Lung (tissue), 12 donors: ENCODE results near the gene MEF2C. TPM values are rescaled to one million over a fixed set of nuclear protein-coding genes. Genes with fewer than 3 reads are reported as not detected.

Source experiments
- ATAC-seq: fragments of 200-7000 bp; cut with Tn5 transposase; one replicate; pipeline ENCODE4 v1.9.1; 2020; ENCODE audit warnings: moderate number of reproducible peaks; ENCODE audit not compliant: insufficient read depth, low FRiP score
- DNase-seq, 3 donors: peaks; one replicate each; pipeline ENCODE4 v3.0.0-alpha.2; 2013 to 2017
- H3K27ac ChIP-seq, 2 donors: one replicate each; pipeline ENCODE4 v1.5.1; 2013; ENCODE audit warnings: mild to moderate bottlenecking in 2 of 2, moderate library complexity in 2 of 2, control low read depth in 1 of 2, inconsistent platforms in 1 of 2, low read depth in 1 of 2, low read length in 1 of 2
- H3K27me3 ChIP-seq, 3 donors: one replicate each; pipeline ENCODE4 v1.5.1; 2013; ENCODE audit warnings: low read length in 2 of 3; ENCODE audit not compliant: control insufficient read depth in 3 of 3, insufficient read depth in 3 of 3
- H3K36me3 ChIP-seq, 4 donors: one replicate each; pipeline ENCODE4 v1.5.1; 2013; ENCODE audit warnings: low read length in 4 of 4, mild to moderate bottlenecking in 1 of 4, moderate library complexity in 1 of 4; ENCODE audit not compliant: control insufficient read depth in 4 of 4, insufficient read depth in 4 of 4
- H3K4me1 ChIP-seq, 5 donors: one replicate each; pipeline ENCODE4 v1.5.1; 2013; ENCODE audit warnings: low read length in 5 of 5, mild to moderate bottlenecking in 2 of 5, moderate library complexity in 1 of 5; ENCODE audit not compliant: control insufficient read depth in 5 of 5, insufficient read depth in 5 of 5
- H3K4me3 ChIP-seq: one replicate; pipeline ENCODE4 v1.5.1; 2013; ENCODE audit warnings: mild to moderate bottlenecking, control low read depth, moderate library complexity
- H3K9ac ChIP-seq, 2 donors: one replicate each; pipeline ENCODE4 v1.5.1; 2013; ENCODE audit warnings: low read length in 2 of 2, control low read depth in 1 of 2; ENCODE audit not compliant: insufficient read depth in 1 of 2
- H3K9me3 ChIP-seq, 4 donors: one replicate each; pipeline ENCODE4 v1.5.1; 2013; ENCODE audit warnings: low read length in 3 of 4, mild to moderate bottlenecking in 1 of 4, moderate library complexity in 1 of 4; ENCODE audit not compliant: control insufficient read depth in 4 of 4, insufficient read depth in 3 of 4
- WGBS, 2 donors: extraction: QIAGEN DNeasy Blood & Tissue Kit; methylation state at CpG; one replicate each; pipeline ENCODE4 v1.1.7; 2013; 5-methylcytosine and 5-hydroxymethylcytosine counted together
- polyA plus RNA-seq, 2 donors: library from polyadenylated mRNA; stranded (reverse); fragments of 200-250 nt; gene quantifications; one replicate each; pipeline ENCODE4 v1.2.1, GENCODE V29; 2013
- total RNA-seq, 2 donors: library from RNA; depleted of rRNA in 1 of 2; stranded (reverse); fragments of >200 nt in 1 of 2; gene quantifications; one replicate each; pipeline ENCODE4 v1.2.1, GENCODE V29; 2014 to 2021
- TF ChIP-seq, protein P1 (sequence below): IDR thresholded peaks from 2 replicates; pipeline ENCODE4 v1.5.1; 2012; ENCODE audit warnings: mild to moderate bottlenecking; ENCODE audit errors: control extremely low read depth, extremely low read depth
- donor health status: control.
- donor health status: control.
- donor health status: Bipolar disorder and iron deficiency.
- donor health status: healthy.
- donor health status: DM: yes; HTN: yes; CAD: no.

Gene MEF2C
- total and polyA plus RNA-seq, 4 donors, result 9.1 to 138 (median 28.8) TPM

DNA sequence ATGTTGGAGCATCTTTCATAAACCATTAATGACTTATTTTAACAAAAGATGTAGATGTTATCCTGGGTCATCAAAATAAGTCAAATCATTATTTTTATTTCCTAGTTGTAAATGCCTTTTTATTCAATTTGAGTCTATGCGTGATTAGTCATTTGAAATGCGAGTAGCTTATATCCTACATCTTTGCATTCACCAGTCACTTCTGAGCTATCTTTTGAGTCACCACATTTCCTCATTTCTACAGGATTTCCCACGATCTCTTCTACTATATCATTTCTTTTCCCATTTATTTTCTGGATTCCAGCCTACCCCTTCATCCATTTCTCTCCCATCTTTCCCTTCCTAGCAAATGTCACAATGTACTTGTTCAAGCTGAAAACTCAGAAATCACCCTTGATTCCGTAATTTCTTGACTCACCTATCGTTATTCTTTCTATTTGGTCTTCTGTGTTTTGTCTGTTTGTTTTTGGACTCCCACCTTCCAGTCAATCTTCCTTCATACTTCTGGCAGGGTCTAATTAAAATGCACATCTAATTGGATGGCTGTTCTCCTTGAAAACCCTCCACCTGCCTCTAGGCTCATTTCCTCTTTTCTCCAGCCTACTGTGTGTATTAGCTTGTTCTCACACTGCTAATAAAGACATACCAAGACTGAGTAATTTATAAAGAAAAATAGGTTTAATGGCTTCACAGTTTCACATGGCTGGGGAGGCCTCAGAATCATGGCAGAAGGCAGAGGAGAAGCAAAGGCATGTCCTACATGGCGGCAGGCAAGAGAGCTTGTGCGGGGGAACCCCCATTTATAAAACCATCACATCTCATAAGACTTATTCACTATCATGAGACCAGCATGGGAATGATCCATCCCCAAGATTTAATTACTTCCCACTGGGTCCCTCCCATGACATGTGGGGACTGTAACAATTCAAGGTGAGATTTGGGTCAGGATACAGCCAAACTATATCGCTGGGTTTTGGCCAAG, 112.4 kb downstream of the MEF2C start:
- WGBS, 2 donors, result 92% methylated on average over 8 of the region's 8 CpGs
- no peak for DNase-seq
- peaks cover 0 to 3% (median 0%) of the 10 kb centered on the region in 3 donors for H3K27me3 ChIP-seq
- no peak for ATAC-seq
- H3K36me3 ChIP-seq, result peaks cover 0 to 13% (median 3%) of the 10 kb centered on the region in 4 donors
- no peaks in the 10 kb centered on the region for H3K9me3 ChIP-seq
- TF ChIP-seq, protein P1, sequence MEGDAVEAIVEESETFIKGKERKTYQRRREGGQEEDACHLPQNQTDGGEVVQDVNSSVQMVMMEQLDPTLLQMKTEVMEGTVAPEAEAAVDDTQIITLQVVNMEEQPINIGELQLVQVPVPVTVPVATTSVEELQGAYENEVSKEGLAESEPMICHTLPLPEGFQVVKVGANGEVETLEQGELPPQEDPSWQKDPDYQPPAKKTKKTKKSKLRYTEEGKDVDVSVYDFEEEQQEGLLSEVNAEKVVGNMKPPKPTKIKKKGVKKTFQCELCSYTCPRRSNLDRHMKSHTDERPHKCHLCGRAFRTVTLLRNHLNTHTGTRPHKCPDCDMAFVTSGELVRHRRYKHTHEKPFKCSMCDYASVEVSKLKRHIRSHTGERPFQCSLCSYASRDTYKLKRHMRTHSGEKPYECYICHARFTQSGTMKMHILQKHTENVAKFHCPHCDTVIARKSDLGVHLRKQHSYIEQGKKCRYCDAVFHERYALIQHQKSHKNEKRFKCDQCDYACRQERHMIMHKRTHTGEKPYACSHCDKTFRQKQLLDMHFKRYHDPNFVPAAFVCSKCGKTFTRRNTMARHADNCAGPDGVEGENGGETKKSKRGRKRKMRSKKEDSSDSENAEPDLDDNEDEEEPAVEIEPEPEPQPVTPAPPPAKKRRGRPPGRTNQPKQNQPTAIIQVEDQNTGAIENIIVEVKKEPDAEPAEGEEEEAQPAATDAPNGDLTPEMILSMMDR, result no peak
- H3K4me3 ChIP-seq, result no peak overlapping the region
- peaks cover 0 to 3% (median 0%) of the 10 kb centered on the region in 5 donors for H3K4me1 ChIP-seq
- H3K27ac ChIP-seq, result no peak overlapping the region
- no peak overlapping the region for H3K9ac ChIP-seq

DNA sequence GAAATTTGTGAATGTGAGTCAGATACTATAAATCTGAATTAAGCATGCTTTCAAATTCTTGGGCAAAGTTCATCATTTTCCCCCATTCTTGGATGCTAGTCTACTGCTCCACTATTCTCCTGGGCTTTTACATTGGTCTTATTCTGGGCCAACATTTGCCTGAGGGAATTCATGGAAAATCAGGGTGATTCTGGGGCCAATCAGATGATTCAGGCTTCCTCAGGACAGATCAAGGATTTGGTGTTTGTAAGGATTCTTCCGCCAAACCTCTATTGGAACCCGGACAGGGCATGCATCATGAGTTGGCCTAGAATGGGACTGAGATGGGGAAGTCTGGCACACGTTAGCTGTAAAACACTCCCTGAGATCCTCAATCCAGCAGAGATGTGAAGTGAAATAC, 113.8 kb downstream of the MEF2C start:
- H3K27me3 ChIP-seq, result peaks cover 0 to 3% (median 0%) of the 10 kb centered on the region in 3 donors
- H3K9me3 ChIP-seq, result no peaks in the 10 kb centered on the region
- no peak for ATAC-seq
- WGBS, 2 donors, result 59 to 90% methylated on average over 3 of the region's 3 CpGs
- H3K4me3 ChIP-seq, result no peak overlapping the region
- no peak overlapping the region for H3K9ac ChIP-seq
- TF ChIP-seq, protein P1, result no peak
- peaks cover 0 to 13% (median 4%) of the 10 kb centered on the region in 4 donors for H3K36me3 ChIP-seq
- H3K4me1 ChIP-seq, result peaks cover 0 to 7% (median 0%) of the 10 kb centered on the region in 5 donors
- DNase-seq, result no peak
- no peak overlapping the region for H3K27ac ChIP-seq

DNA sequence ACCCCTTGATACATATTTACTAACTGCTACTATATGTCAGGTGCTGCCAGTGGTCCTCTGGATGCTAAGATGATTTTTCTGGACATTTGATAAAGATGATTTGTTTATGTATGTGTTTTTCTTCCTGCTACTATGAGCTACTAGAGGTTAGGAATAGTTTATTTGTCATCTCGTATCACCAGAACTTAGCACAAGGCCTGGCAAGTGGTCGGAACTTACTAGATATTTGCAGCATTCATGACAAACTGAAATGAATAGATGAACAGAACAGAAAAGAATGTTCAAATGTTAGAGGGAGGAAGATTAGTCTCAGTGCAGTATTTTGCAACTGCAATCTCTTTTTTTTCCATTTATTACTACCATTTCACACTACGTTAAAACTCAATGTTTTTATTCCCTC, 114.6 kb downstream of the MEF2C start:
- H3K36me3 ChIP-seq, result peaks cover 0 to 9% (median 3%) of the 10 kb centered on the region in 4 donors
- no peak overlapping the region for H3K9ac ChIP-seq
- 88 to 97% methylated on average over 3 of the region's 3 CpGs for WGBS, 2 donors
- TF ChIP-seq, protein P1, result no peak
- no peak overlapping the region for H3K27ac ChIP-seq
- ATAC-seq, result no peak
- H3K4me1 ChIP-seq, result peaks cover 0 to 7% (median 0%) of the 10 kb centered on the region in 5 donors
- H3K27me3 ChIP-seq, result peaks cover 0 to 3% (median 0%) of the 10 kb centered on the region in 3 donors
- DNase-seq, result no peak
- H3K9me3 ChIP-seq, result no peaks in the 10 kb centered on the region
- no peak overlapping the region for H3K4me3 ChIP-seq
